Endothelial cell of umbilical vein (primary cell): ENCODE measurements around the gene B3GNT8. TPM values are rescaled to one million over a fixed set of nuclear protein-coding genes. Genes with fewer than 3 reads are reported as not detected.

ENCODE experiments used
- BruUV-seq: library from RNA; stranded (reverse); fragments of 400-500 nt; replicated peaks from 2 replicates; lab custom pipeline; 2021; lab: Mats Ljungman, UMichigan
- CTCF ChIA-PET: fragments of 300-600, 350-600 bp; sonication (Branson Sonifier 250); formaldehyde crosslinking; loops from one replicate; lab custom pipeline; 2021; ENCODE audit warnings: antibody characterized with exemption, inconsistent platforms; lab: Charles Lee
- POLR2A ChIA-PET: fragments of 300-600, 350-600 bp; sonication (Branson Sonifier 250); formaldehyde crosslinking; loops from one replicate; lab custom pipeline; 2021; ENCODE audit warnings: antibody characterized with exemption, inconsistent platforms; lab: Charles Lee
- DNase-seq: peaks from one replicate; pipeline ENCODE4 v3.0.0-alpha.2; 2011; ENCODE audit warnings: low read depth, low spot score
- FAIRE-seq: peaks from 2 replicates; lab custom pipeline; 2011; peaks lifted over from hg19 to GRCh38; lab: Jason Lieb, UNC
- H2AFZ ChIP-seq: 2 replicates; pipeline ENCODE4 v1.6.0; 2012; ENCODE audit warnings: low read depth, low read length, control low read depth, inconsistent platforms
- H3K27ac ChIP-seq: 2 replicates; pipeline ENCODE4 v1.5.1; 2011; ENCODE audit warnings: low read depth, mild to moderate bottlenecking, control low read depth, low read length, moderate library complexity; ENCODE audit not compliant: insufficient read depth
- H3K27me3 ChIP-seq, 2 experiments: 2 replicates each; pipeline versions ENCODE4 v1.6.0 to v1.6.1; 2011; ENCODE audit warnings: low read length in 2 of 2, mixed read lengths in 1 of 2; ENCODE audit not compliant: control insufficient read depth in 2 of 2, insufficient read depth in 2 of 2
- H3K36me3 ChIP-seq, 2 experiments: 2 replicates in 1 of 2; 3 replicates in 1 of 2; pipeline ENCODE4 v1.5.1; 2011; ENCODE audit warnings: low read length in 2 of 2, mild to moderate bottlenecking in 1 of 2, moderate library complexity in 1 of 2; ENCODE audit not compliant: control insufficient read depth in 2 of 2, insufficient read depth in 2 of 2; ENCODE audit errors: extremely low read depth in 1 of 2
- H3K4me1 ChIP-seq: 3 replicates; pipeline ENCODE4 v1.5.1; 2011; ENCODE audit warnings: mild to moderate bottlenecking, low read length; ENCODE audit not compliant: control insufficient read depth, insufficient read depth; ENCODE audit errors: extremely low read depth
- H3K4me2 ChIP-seq: 2 replicates; pipeline ENCODE4 v1.6.1; 2011; ENCODE audit warnings: low read length, control low read depth, mixed read lengths; ENCODE audit not compliant: insufficient read depth
- H3K4me3 ChIP-seq, 3 experiments: fragments of 200-600 bp in 1 of 3; sonication (generic), shearing (Covaris generic) in 1 of 3; replicated peaks in 1 of 3; 2 replicates each; pipeline ENCODE4 v1.5.1; 2011 to 2016; ENCODE audit warnings: control low read depth in 3 of 3, low read length in 3 of 3, mild to moderate bottlenecking in 2 of 3, inconsistent platforms in 1 of 3, low read depth in 1 of 3, moderate library complexity in 1 of 3; ENCODE audit not compliant: insufficient read depth in 1 of 3
- H3K79me2 ChIP-seq: 2 replicates; pipeline ENCODE4 v1.6.0; 2012; ENCODE audit warnings: low read length, inconsistent platforms; ENCODE audit not compliant: control insufficient read depth, insufficient read depth
- H3K9ac ChIP-seq: replicated peaks from 2 replicates; pipeline ENCODE3; 2011; ENCODE audit warnings: low read length, control low read depth; ENCODE audit not compliant: insufficient read depth; ENCODE audit errors: extremely low read depth
- H3K9me1 ChIP-seq: replicated peaks from 3 replicates; pipeline ENCODE4 v1.6.0; 2011; ENCODE audit warnings: mild to moderate bottlenecking, low read length; ENCODE audit not compliant: control insufficient read depth, insufficient read depth; ENCODE audit errors: extremely low read depth
- H3K9me3 ChIP-seq: replicated peaks from 2 replicates; pipeline ENCODE4 v1.5.1; 2012; ENCODE audit warnings: low read length, inconsistent platforms; ENCODE audit not compliant: control insufficient read depth, insufficient read depth
- H4K20me1 ChIP-seq: replicated peaks from 2 replicates; pipeline ENCODE3; 2011; ENCODE audit warnings: mild to moderate bottlenecking, low read length; ENCODE audit not compliant: control insufficient read depth, insufficient read depth; ENCODE audit errors: extremely low read depth
- EZH2 ChIP-seq: IDR thresholded peaks from 2 replicates; pipeline ENCODE4 v1.6.1; 2012; ENCODE audit warnings: borderline replicate concordance, low read depth, mild to moderate bottlenecking, moderate library complexity, low read length, inconsistent platforms; ENCODE audit not compliant: severe bottlenecking
- FOS ChIP-seq: IDR thresholded peaks from 2 replicates; pipeline ENCODE4 v1.6.1; 2011; ENCODE audit warnings: mild to moderate bottlenecking, low read length, moderate library complexity, borderline replicate concordance; ENCODE audit not compliant: insufficient read depth
- GATA2 ChIP-seq: IDR thresholded peaks from 2 replicates; pipeline ENCODE4 v1.7.0; 2011; ENCODE audit warnings: low read depth, mild to moderate bottlenecking, moderate library complexity, mixed read lengths, low read length; ENCODE audit not compliant: insufficient read length, insufficient read depth
- POLR2A ChIP-seq: IDR thresholded peaks from 2 replicates; pipeline ENCODE4 v1.6.1; 2012; ENCODE audit warnings: low read depth, mild to moderate bottlenecking, control low read depth, low read length
- POLR2AphosphoS5 ChIP-seq: IDR thresholded peaks from 2 replicates; pipeline ENCODE4 v1.6.1; 2012; ENCODE audit warnings: low read depth, mild to moderate bottlenecking, control low read depth, low read length, moderate library complexity; ENCODE audit not compliant: insufficient read depth
- dilution Hi-C: fragments of 300-500 bp; cut with MboI; formaldehyde crosslinking; loops from one replicate; pipeline ENCODE4 v1.15.0; 2019; ENCODE audit warnings: low sequenced_read_pairs; ENCODE audit not compliant: extremely low pct_ligation_motif_present
- intact Hi-C: fragments of 100-400 bp; cut with micrococcal nuclease; formaldehyde crosslinking; loops from one replicate; pipeline ENCODE4 v1.10.0; 2022
- polyA plus RNA-seq, 4 experiments: library from polyadenylated mRNA; depleted of rRNA in 3 of 4; stranded (reverse) in 3 of 4; unstranded in 1 of 4; fragments of >200 nt; gene quantifications; 2 replicates each; pipeline versions ENCODE4 v1.2.1 to v1.2.3, GENCODE V29; 2011 to 2012; ENCODE audit warnings: missing spikeins in 1 of 4
- total RNA-seq: library from RNA; stranded (reverse); gene quantifications from 2 replicates; pipeline ENCODE4 v1.2.3, GENCODE V29; 2021
- TF ChIP-seq, protein P1 (sequence below), 2 donors: IDR thresholded peaks; 1 replicate in 1 of 2; 2 replicates in 1 of 2; pipeline ENCODE4 v1.5.1; 2011; ENCODE audit warnings: low read length in 2 of 2, mild to moderate bottlenecking in 2 of 2, moderate library complexity in 2 of 2, control low read depth in 1 of 2, inconsistent platforms in 1 of 2, low read depth in 1 of 2; ENCODE audit not compliant: insufficient read depth in 1 of 2; ENCODE audit errors: extremely low read depth in 1 of 2
- TF ChIP-seq, protein P2 (sequence below): IDR thresholded peaks from 2 replicates; pipeline ENCODE4 v1.6.1; 2011; ENCODE audit not compliant: insufficient read depth, insufficient read length

The B3GNT8 gene
- total and polyA plus RNA-seq, 2 donors (not counting 3 experiments of a cell fraction or from before 2014, with no cell fraction given), result 3.6 to 7.6 TPM

DNA sequence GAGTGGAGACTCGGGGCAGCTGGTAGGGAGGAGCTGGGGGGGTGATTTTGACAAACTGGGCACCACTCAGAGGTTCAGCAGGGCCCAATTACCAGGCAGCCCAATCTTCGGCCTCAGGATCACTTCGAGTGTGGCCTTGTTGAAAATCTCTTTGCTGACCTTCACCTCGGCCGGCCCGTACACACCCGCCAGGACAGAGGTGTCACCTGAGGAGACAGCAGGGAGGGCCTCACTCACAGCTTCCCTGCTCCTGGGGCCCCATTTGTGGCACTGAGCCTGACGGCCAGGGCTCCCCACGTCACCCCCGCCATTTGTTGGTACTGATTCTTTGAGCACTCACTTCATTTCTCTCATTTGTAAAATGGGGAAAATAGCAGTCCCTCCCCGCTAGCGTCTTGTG, 34.4 kb downstream of the B3GNT8 start:
- H3K4me2 ChIP-seq, result no peak overlapping the region
- ChIA-PET CTCF (interaction anchor here (0.6 to 1.2 kb wide), 2 partner anchors 39 to 67 kb away, joined by 3 to 4 read pairs; no protein-coding TSS in a partner anchor), POLR2A (no interaction called here)
- H3K36me3 ChIP-seq, result peaks cover 3 to 11% of the 10 kb centered on the region in 2 experiments
- peaks cover 3% of the 10 kb centered on the region for H3K4me1 ChIP-seq
- H3K4me3 ChIP-seq, result no peak overlapping the region
- H3K9ac ChIP-seq, result no peak overlapping the region
- H3K79me2 ChIP-seq, result no peaks in the 10 kb centered on the region
- no peaks in the 10 kb centered on the region for H3K9me1 ChIP-seq
- FAIRE-seq (no peak), DNase-seq (no peak)
- H2AFZ ChIP-seq, result no peak overlapping the region
- H3K27ac ChIP-seq, result no peak overlapping the region
- dilution Hi-C loops, result no loop called here
- no peaks in the 10 kb centered on the region for H3K27me3 ChIP-seq
- no peaks in the 10 kb centered on the region for H4K20me1 ChIP-seq
- no peaks in the 10 kb centered on the region for H3K9me3 ChIP-seq
- intact Hi-C loops, result no loop called here
- BruUV-seq, result no TSS peak
- no peak for TF ChIP-seq POLR2A
- TF ChIP-seq GATA2, result no peak
- TF ChIP-seq, protein P1, sequence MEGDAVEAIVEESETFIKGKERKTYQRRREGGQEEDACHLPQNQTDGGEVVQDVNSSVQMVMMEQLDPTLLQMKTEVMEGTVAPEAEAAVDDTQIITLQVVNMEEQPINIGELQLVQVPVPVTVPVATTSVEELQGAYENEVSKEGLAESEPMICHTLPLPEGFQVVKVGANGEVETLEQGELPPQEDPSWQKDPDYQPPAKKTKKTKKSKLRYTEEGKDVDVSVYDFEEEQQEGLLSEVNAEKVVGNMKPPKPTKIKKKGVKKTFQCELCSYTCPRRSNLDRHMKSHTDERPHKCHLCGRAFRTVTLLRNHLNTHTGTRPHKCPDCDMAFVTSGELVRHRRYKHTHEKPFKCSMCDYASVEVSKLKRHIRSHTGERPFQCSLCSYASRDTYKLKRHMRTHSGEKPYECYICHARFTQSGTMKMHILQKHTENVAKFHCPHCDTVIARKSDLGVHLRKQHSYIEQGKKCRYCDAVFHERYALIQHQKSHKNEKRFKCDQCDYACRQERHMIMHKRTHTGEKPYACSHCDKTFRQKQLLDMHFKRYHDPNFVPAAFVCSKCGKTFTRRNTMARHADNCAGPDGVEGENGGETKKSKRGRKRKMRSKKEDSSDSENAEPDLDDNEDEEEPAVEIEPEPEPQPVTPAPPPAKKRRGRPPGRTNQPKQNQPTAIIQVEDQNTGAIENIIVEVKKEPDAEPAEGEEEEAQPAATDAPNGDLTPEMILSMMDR (IDR thresholded peaks at IDR 0.05; ENCODE audit: extremely low read depth in 1 of 2, insufficient read depth in 1 of 2, low read depth in 1 of 2, low read length in 2 of 2), result no peak
- TF ChIP-seq, protein P2, sequence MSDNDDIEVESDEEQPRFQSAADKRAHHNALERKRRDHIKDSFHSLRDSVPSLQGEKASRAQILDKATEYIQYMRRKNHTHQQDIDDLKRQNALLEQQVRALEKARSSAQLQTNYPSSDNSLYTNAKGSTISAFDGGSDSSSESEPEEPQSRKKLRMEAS, result no peak
- no peak for TF ChIP-seq EZH2
- TF ChIP-seq FOS, result no peak
- no peak for TF ChIP-seq POLR2AphosphoS5
